RWPE1 (cell line): ENCODE data around the gene CCN5.

ENCODE experiments used
- CTCF ChIA-PET: fragments of 350-600 bp; sonication (Branson Sonifier 250); formaldehyde crosslinking; extraction: SDS; loops from one replicate; lab custom pipeline; 2021; lab: Yijun Ruan, JAX
- POLR2A ChIA-PET: fragments of 400-600 bp; formaldehyde crosslinking; extraction: SDS; loops from one replicate; lab custom pipeline; 2020; ENCODE audit warnings: antibody characterized with exemption; ENCODE audit not compliant: low non-redundant PET; lab: Yijun Ruan, JAX
- DNase-seq: peaks from one replicate; pipeline ENCODE4 v3.0.0; 2012; ENCODE audit warnings: low spot score
- H3K27ac ChIP-seq: fragments of 450-650 bp; 2 replicates; pipeline ENCODE4 v1.5.1; 2017
- TF ChIP-seq, protein P1 (sequence below): fragments of 450-650 bp; conservative IDR thresholded peaks from 2 replicates; pipeline ENCODE4 v1.5.1; 2017; ENCODE audit warnings: low read depth, mild to moderate bottlenecking

CCN5 gene

DNA sequence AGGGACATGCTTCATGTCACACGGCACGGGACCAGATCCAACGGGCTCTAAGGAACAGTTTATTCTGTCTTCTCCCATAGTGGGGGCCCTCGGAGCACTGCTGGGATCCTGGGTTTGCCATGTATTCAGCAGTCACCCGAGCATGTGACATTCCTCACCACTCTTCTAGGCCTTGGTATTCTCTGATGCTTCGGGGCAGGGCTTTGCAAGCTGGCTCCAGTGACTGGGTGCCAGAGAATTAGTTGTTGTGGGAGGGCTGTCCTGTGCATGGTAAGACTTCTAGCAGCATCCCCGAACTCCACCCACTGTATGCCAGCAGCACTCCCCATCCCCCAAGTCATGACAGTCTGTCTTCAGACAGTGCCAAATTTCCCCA is 5.4 kb downstream of the CCN5 start:
- CTCF ChIA-PET = interaction anchor here (0.7 to 0.9 kb wide), 2 partner anchors 10 to 130 kb away, joined by 3 read pairs; no protein-coding TSS in a partner anchor
- TF ChIP-seq, protein P1, sequence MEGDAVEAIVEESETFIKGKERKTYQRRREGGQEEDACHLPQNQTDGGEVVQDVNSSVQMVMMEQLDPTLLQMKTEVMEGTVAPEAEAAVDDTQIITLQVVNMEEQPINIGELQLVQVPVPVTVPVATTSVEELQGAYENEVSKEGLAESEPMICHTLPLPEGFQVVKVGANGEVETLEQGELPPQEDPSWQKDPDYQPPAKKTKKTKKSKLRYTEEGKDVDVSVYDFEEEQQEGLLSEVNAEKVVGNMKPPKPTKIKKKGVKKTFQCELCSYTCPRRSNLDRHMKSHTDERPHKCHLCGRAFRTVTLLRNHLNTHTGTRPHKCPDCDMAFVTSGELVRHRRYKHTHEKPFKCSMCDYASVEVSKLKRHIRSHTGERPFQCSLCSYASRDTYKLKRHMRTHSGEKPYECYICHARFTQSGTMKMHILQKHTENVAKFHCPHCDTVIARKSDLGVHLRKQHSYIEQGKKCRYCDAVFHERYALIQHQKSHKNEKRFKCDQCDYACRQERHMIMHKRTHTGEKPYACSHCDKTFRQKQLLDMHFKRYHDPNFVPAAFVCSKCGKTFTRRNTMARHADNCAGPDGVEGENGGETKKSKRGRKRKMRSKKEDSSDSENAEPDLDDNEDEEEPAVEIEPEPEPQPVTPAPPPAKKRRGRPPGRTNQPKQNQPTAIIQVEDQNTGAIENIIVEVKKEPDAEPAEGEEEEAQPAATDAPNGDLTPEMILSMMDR = no peak
- DNase-seq = peak; percentile 93
- POLR2A ChIA-PET = interaction anchor here (0.7 kb wide), 1 partner anchor 37 kb away, joined by 12 read pairs; no protein-coding TSS in a partner anchor
- peak overlapping the region; percentile 90 for H3K27ac ChIP-seq

DNA sequence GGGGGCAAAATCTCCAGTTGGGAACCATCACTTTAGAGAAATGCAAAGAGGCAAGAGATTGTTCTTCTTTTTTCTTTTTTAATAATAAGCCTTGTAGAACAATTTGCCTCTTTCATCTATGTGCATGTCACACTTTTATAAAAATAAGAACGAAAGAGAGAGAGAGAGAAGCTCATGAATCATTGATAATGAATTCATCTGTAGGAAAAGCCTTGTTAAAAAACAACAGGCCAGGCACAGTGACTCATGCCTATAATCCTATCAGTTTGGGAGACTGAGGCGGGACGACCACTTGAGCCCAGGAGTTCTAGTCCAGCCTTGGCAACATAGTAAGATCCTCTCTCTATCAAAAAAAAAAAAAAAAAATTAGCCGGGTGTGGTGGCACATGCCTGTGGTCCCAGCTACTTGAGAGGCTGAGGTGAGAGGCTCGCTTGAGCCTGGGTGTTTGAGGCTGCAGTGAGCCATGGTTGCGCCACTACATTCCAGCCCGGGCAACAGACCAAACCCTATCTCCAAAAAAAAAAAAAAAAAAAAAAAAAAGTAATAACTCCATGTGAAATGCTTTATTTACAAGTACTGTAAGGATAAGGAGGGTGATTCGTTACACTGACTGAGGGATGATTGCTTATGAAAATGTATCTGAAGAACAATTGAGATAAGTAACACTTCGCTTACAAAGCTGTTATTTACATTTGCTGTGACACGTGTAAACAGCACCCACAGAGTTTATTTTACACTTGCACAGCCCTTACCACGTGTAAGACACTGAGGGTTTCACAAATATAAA is 6.0 kb downstream of the CCN5 start:
- H3K27ac ChIP-seq = peak overlapping the region; percentile 90
- ChIA-PET POLR2A (interaction anchor here (0.7 kb wide), 1 partner anchor 38 kb away, joined by 12 read pairs; no protein-coding TSS in a partner anchor), CTCF (interaction anchor here (0.7 to 2.0 kb wide), 4 partner anchors 9 to 129 kb away, joined by 3 to 8 read pairs (median 3); no protein-coding TSS in a partner anchor)
- DNase-seq = peak; percentile 67
- TF ChIP-seq, protein P1 = no peak

- TF ChIP-seq, protein P1 = no peak
- ChIA-PET CTCF (interaction anchor here (1.1 to 2.0 kb wide), 2 partner anchors 29 to 38 kb away, joined by 3 to 8 read pairs; no protein-coding TSS in a partner anchor), POLR2A (no interaction called here)
- H3K27ac ChIP-seq = peak overlapping the region; percentile 90
- no peak for DNase-seq
These were observed 6.6 kb downstream of the CCN5 start for GRCh38 chr20:44721785-44722054.

- ChIA-PET CTCF (interaction anchor here (2.0 kb wide), 1 partner anchor 40 kb away, joined by 8 read pairs; no protein-coding TSS in a partner anchor), POLR2A (interaction anchor here (0.6 kb wide), 1 partner anchor 78 kb away, joined by 3 read pairs; no protein-coding TSS in a partner anchor)
- TF ChIP-seq, protein P1 = no peak
- peak overlapping the region; percentile 90 for H3K27ac ChIP-seq
- DNase-seq = no peak
These were observed 7.8 kb downstream of the CCN5 start for GRCh38 chr20:44722990-44723389.

GRCh38 chr20:44723391-44723790 is 8.2 kb downstream of the CCN5 start:
- TF ChIP-seq, protein P1 = no peak
- ChIA-PET POLR2A (interaction anchor here (0.6 kb wide), 1 partner anchor 79 kb away, joined by 3 read pairs; no protein-coding TSS in a partner anchor), CTCF (no interaction called here)
- H3K27ac ChIP-seq = peak overlapping the region; percentile 17; the same call in 1 of the 2 replicates
- DNase-seq = no peak

- POLR2A ChIA-PET = no interaction called here
- H3K27ac ChIP-seq = peak overlapping the region; percentile 17; the same call in 1 of the 2 replicates
- TF ChIP-seq, protein P1 = no peak
- CTCF ChIA-PET = interaction anchor here (0.7 to 1.1 kb wide), 3 partner anchors 9 to 41 kb away, joined by 3 to 4 read pairs (median 3); no protein-coding TSS in a partner anchor
- DNase-seq = no peak
These were observed 8.7 kb downstream of the CCN5 start for GRCh38 chr20:44723798-44724362.
